ENCODE measurements around the gene SLCO3A1.
"Not testable (repeated sequence)": the region's sequence is repeated elsewhere in the genome, so short reads cannot be mapped to it uniquely, and the experiment has no call there.

Gene SLCO3A1

DNA sequence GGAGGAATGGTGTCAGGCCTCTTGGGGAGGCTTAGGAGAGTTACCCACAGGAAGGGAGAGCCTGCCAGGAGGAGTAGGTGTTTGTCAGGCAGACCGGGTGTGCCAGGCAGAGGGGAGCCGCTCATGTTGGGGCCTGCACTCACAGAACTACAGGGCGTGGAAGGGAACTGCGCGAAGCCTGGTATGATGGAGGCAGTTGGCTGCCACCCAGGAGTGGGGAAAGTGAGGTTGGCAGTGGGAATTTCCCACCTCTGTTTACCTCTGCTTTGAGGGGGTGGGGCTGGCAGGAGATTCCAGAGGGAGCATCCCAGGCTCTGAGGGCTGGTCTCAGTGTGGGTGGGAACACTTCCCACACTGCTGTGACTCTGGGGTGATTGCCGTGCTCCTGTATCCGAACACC is 99.9 kb downstream of the SLCO3A1 start:
- Histone ChIP-seq H3K4me3 (ENCODE audit: low read depth in 1 of 2, low read length in 2 of 2) (no peak overlapping the region), H3K27ac (ENCODE audit: low read length) (no peak overlapping the region), H3K4me1 (ENCODE audit: control insufficient read depth in 1 of 2, insufficient read depth in 2 of 2, low read length in 2 of 2) (peaks cover 0 to under 1% of the 10 kb centered on the region in 2 donors)

DNA sequence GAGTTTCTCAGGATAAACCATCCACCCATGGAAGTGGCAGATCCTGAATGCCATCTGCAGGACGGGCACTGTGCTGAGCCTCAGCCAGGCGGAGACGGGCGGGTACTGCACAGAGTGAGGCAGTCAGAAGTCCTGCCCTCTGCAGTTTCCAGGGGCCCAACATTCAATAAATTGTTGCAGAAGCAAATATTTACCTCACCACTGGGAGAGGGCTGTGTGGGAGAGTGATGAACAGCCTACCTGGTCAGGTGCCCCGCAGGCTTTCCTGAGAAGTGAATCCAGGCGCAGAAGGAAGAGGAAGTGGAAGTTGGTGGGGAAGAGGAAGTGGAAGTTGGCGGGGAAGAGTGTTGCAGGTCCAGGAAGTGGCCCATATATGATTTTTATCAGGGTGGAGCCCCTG is 100.8 kb downstream of the SLCO3A1 start:
- Histone ChIP-seq H3K4me3 (ENCODE audit: low read depth in 1 of 2, low read length in 2 of 2) (no peak overlapping the region), H3K27ac (ENCODE audit: low read length) (no peak overlapping the region), H3K36me3 (ENCODE audit: control insufficient read depth in 1 of 2, insufficient read depth in 2 of 2, low read length in 2 of 2) (no peaks in the 10 kb centered on the region), H3K9me3 (ENCODE audit: control insufficient read depth in 1 of 2, low read length in 2 of 2) (no peaks in the 10 kb centered on the region), H3K27me3 (ENCODE audit: low read depth, low read length) (no peaks in the 10 kb centered on the region), H3K4me1 (ENCODE audit: control insufficient read depth in 1 of 2, insufficient read depth in 2 of 2, low read length in 2 of 2) (no peaks in the 10 kb centered on the region)

More for the DNA sequence above, 99.9 kb downstream of the SLCO3A1 start:
- no peaks in the 10 kb centered on the region for H3K36me3 ChIP-seq (ENCODE audit: control insufficient read depth in 1 of 2, insufficient read depth in 2 of 2, low read length in 2 of 2)
- H3K27me3 ChIP-seq (ENCODE audit: low read depth, low read length): no peaks in the 10 kb centered on the region
- no peaks in the 10 kb centered on the region for H3K9me3 ChIP-seq (ENCODE audit: control insufficient read depth in 1 of 2, low read length in 2 of 2)

DNA sequence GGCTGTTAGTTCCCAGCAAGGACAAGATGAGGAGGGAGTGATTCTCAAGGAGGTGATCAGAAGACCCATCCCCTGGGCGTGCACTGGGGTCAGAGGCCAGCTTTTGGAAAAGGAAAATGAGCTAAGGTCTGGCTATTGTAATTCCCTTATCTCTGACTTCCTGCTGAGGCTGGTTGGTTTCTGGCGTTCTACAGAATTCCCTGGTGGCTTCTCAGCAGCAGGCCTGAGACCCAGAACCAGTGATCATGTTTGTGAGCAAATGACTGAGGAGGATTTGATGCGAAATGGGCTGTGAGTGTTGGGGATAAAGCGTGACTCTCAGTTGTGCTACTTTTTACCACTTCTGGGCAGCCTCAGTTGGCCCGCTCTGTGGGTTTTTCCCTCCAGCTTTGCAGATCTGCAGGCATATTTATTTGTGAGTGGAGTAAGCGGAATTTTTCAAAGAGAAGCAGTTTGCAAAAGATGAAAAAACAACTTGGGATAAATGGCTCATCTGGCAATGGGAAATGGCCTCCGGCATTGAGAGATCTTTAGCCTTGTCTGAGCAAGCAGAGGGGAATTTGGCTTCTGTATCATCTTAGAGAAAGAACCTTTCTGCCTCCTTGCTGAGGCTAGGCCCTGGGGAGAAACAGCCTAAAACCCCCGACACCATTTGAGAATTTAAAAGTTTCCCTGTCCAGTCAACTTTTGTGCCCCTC is 102.7 kb downstream of the SLCO3A1 start:
- Histone ChIP-seq H3K36me3 (ENCODE audit: control insufficient read depth in 1 of 2, insufficient read depth in 2 of 2, low read length in 2 of 2) (no peaks in the 10 kb centered on the region), H3K9me3 (ENCODE audit: control insufficient read depth in 1 of 2, low read length in 2 of 2) (no peaks in the 10 kb centered on the region), H3K27me3 (ENCODE audit: low read depth, low read length) (no peaks in the 10 kb centered on the region), H3K4me1 (ENCODE audit: control insufficient read depth in 1 of 2, insufficient read depth in 2 of 2, low read length in 2 of 2) (no peaks in the 10 kb centered on the region), H3K4me3 (ENCODE audit: low read depth in 1 of 2, low read length in 2 of 2) (no peak overlapping the region), H3K27ac (ENCODE audit: low read length) (no peak overlapping the region)

DNA sequence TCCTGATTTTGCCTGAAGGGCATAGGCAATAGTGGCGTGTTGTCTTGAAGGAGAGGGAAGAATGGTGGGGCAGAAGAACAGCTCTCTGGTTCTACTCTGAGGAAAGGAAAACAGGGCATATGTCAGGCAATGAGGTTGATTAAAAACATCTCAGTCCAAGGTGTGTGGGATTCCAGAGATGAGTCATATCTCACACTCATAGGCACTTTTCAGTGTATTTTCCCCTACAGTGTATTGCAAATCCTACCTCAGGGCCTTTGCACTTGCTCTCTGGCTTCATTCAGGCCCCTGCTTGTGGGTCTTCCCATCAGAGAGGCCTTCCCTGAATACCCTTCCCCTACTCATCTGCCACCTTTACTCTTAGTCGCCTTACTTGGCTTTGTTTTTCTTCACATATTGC is 107.8 kb downstream of the SLCO3A1 start:
- H3K27me3 ChIP-seq (ENCODE audit: low read depth, low read length): no peaks in the 10 kb centered on the region
- no peaks in the 10 kb centered on the region for H3K4me1 ChIP-seq (ENCODE audit: control insufficient read depth in 1 of 2, insufficient read depth in 2 of 2, low read length in 2 of 2)
- no peak overlapping the region for H3K27ac ChIP-seq (ENCODE audit: low read length)
- H3K9me3 ChIP-seq (ENCODE audit: control insufficient read depth in 1 of 2, low read length in 2 of 2): no peaks in the 10 kb centered on the region
- H3K4me3 ChIP-seq (ENCODE audit: low read depth in 1 of 2, low read length in 2 of 2): no peak overlapping the region
- H3K36me3 ChIP-seq (ENCODE audit: control insufficient read depth in 1 of 2, insufficient read depth in 2 of 2, low read length in 2 of 2): no peaks in the 10 kb centered on the region

DNA sequence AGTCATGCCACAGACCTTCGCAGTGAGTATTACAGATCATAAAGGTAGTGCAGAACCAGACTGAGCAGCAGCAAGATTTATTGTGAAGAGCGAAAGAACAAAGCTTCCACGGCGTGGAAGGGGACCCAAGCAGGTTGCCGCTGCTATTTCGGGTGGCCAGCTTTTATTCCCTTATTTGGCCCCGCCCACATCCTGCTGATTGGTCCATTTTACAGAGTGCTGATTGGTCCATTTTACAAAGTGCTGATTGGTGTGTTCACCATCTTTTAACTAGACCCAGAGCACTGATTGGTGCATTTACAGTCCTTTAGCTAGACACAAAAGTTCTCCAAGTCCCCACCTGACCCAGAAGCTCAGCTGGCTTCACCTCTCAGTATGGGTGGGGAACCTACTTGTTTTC is 110.2 kb downstream of the SLCO3A1 start:
- H3K4me1 ChIP-seq (ENCODE audit: control insufficient read depth in 1 of 2, insufficient read depth in 2 of 2, low read length in 2 of 2); H3K27me3 ChIP-seq (ENCODE audit: low read depth, low read length); H3K9me3 ChIP-seq (ENCODE audit: control insufficient read depth in 1 of 2, low read length in 2 of 2); H3K36me3 ChIP-seq (ENCODE audit: control insufficient read depth in 1 of 2, insufficient read depth in 2 of 2, low read length in 2 of 2); H3K4me3 ChIP-seq (ENCODE audit: low read depth in 1 of 2, low read length in 2 of 2); H3K27ac ChIP-seq (ENCODE audit: low read length): not testable (repeated sequence)

DNA sequence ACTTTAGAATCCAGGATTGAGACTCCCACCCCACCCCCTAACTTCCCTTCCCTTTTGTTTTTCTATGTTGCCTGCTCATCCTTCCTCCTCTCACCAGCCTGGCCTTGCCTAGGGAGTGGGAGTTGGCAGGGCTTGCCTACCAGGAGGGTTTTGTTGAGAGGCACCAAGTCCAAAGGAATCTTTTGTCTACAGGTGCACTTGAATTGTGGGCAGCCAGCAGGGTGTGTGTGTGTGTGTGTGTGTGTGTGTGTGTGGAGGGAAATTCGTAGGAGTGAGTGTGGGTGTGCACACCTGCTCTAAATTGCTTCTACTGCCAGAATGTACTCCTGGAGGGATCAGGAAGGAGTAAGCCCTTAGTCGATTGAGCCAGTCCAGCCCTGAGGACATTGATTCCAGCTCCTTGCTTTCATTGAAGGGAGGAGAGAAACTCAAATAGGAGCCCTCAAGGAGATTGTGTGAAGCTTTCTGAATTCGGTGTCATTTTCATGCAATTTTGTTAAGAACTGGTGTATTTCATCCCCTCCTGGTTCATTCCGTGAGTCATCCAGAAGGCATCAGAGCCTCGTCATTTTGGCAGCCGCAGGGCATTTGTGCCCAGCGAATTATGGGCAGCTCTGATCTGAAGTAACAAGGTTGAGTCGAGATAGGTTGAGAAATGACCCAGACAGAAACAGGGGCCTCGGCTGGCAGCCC is 112.1 kb downstream of the SLCO3A1 start:
- no peak overlapping the region for H3K27ac ChIP-seq (ENCODE audit: low read length)
- H3K36me3 ChIP-seq (ENCODE audit: control insufficient read depth in 1 of 2, insufficient read depth in 2 of 2, low read length in 2 of 2): no peaks in the 10 kb centered on the region
- H3K4me3 ChIP-seq (ENCODE audit: low read depth in 1 of 2, low read length in 2 of 2): no peak overlapping the region

DNA sequence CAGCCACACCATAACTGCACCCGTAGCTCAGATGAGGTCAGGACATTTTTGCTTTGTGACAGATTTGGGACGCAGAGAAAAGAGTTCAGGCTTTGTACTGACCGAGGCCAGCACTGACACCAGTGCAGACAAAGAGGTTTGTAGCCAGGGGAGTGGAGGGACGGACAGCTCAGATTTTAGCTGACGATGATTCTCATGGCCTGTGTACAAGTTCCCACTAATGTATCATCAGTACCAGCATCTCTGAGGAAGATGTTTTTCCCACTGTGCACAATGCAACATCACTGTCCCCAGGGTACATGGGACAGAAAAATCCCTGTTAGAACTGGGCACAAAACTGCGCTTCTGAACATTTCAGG is 112.7 kb downstream of the SLCO3A1 start:
- H3K9me3 ChIP-seq (ENCODE audit: control insufficient read depth in 1 of 2, low read length in 2 of 2): no peaks in the 10 kb centered on the region
- H3K27me3 ChIP-seq (ENCODE audit: low read depth, low read length): no peaks in the 10 kb centered on the region
- H3K36me3 ChIP-seq (ENCODE audit: control insufficient read depth in 1 of 2, insufficient read depth in 2 of 2, low read length in 2 of 2): no peaks in the 10 kb centered on the region
- H3K4me3 ChIP-seq (ENCODE audit: low read depth in 1 of 2, low read length in 2 of 2): no peak overlapping the region
- no peaks in the 10 kb centered on the region for H3K4me1 ChIP-seq (ENCODE audit: control insufficient read depth in 1 of 2, insufficient read depth in 2 of 2, low read length in 2 of 2)
- H3K27ac ChIP-seq (ENCODE audit: low read length): no peak overlapping the region

More for the DNA sequence above, 112.1 kb downstream of the SLCO3A1 start:
- Histone ChIP-seq H3K27me3 (ENCODE audit: low read depth, low read length) (no peaks in the 10 kb centered on the region), H3K9me3 (ENCODE audit: control insufficient read depth in 1 of 2, low read length in 2 of 2) (no peaks in the 10 kb centered on the region), H3K4me1 (ENCODE audit: control insufficient read depth in 1 of 2, insufficient read depth in 2 of 2, low read length in 2 of 2) (no peaks in the 10 kb centered on the region)

DNA sequence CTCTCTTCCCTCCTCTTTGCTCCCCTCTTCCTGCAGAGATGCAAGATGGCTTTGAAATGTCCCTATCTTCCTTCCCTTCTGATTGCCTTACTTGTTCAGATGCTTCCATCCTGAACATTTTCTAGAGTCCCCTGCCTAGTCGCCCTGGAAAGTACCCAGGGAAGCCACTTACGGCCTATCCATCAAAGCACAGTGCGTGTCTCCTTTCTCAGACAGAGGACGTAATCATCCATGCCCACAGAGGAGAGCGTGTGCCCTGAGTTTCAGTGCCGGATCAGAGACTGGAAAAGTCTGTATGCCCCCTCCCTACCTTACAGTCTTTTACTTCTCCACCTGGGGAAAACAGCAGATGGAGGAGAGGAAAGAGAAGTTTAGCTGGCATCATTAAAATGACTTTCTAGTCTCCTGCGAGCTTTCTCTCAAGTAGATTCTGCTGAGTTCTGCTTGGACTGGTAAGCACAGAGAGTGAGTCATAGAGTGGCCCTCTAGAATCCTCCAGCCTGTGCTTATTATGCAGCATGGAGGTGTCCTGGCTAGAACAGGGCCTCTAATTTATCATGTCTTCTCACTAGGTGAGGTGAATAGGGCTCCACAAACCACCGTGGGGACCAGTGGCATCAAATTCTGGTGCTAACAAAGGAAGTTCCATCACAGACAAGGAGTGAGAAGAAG is 114.6 kb downstream of the SLCO3A1 start:
- no peak overlapping the region for H3K4me3 ChIP-seq (ENCODE audit: low read depth in 1 of 2, low read length in 2 of 2)
- H3K27ac ChIP-seq (ENCODE audit: low read length): no peak overlapping the region
- H3K36me3 ChIP-seq (ENCODE audit: control insufficient read depth in 1 of 2, insufficient read depth in 2 of 2, low read length in 2 of 2): no peaks in the 10 kb centered on the region
- no peaks in the 10 kb centered on the region for H3K27me3 ChIP-seq (ENCODE audit: low read depth, low read length)
- H3K9me3 ChIP-seq (ENCODE audit: control insufficient read depth in 1 of 2, low read length in 2 of 2): no peaks in the 10 kb centered on the region
- no peaks in the 10 kb centered on the region for H3K4me1 ChIP-seq (ENCODE audit: control insufficient read depth in 1 of 2, insufficient read depth in 2 of 2, low read length in 2 of 2)

DNA sequence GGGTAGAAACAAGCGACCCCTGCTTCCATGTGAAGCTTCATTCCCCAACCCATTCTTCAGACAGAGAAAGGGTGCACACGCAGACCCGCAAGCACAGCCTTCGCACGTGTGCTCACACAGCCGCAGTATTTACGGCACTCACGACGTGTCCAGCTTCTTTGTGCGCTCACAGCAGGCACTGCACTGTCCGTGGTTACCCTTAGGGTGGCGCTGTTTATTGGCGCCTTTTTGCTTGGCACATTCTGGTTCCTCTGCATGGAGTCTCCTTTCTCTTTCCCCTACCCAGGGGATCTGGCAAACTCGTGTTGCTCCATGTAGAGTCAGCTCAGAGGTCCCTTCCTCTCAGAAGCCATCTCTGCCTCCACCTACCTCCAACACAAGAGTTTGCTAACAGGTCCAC is 115.1 kb downstream of the SLCO3A1 start:
- Histone ChIP-seq H3K27me3 (ENCODE audit: low read depth, low read length) (no peaks in the 10 kb centered on the region), H3K4me3 (ENCODE audit: low read depth in 1 of 2, low read length in 2 of 2) (no peak overlapping the region), H3K4me1 (ENCODE audit: control insufficient read depth in 1 of 2, insufficient read depth in 2 of 2, low read length in 2 of 2) (no peaks in the 10 kb centered on the region), H3K9me3 (ENCODE audit: control insufficient read depth in 1 of 2, low read length in 2 of 2) (no peaks in the 10 kb centered on the region), H3K27ac (ENCODE audit: low read length) (no peak overlapping the region), H3K36me3 (ENCODE audit: control insufficient read depth in 1 of 2, insufficient read depth in 2 of 2, low read length in 2 of 2) (no peaks in the 10 kb centered on the region)

DNA sequence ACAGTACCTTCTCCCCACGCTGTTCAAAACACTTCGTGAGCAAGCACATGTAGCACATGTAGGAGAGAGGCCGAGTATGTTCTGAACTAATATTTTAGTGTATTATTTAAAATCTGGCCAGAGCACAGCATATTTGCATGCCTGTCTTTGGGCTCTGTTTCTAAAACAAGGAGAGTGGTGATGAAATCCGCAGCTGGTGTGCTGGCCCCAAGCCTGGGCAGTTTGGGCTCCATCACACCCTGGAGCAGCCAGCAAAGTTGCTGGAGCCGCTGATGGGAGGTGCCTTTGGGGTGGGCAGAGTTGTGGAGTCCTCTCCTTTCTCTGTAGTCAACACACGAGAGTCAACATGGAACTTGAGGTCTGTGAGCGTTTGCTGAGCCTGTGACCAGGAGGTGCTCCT is 116.6 kb downstream of the SLCO3A1 start:
- H3K36me3 ChIP-seq (ENCODE audit: control insufficient read depth in 1 of 2, insufficient read depth in 2 of 2, low read length in 2 of 2): no peaks in the 10 kb centered on the region
- no peaks in the 10 kb centered on the region for H3K9me3 ChIP-seq (ENCODE audit: control insufficient read depth in 1 of 2, low read length in 2 of 2)
- no peaks in the 10 kb centered on the region for H3K4me1 ChIP-seq (ENCODE audit: control insufficient read depth in 1 of 2, insufficient read depth in 2 of 2, low read length in 2 of 2)
- no peak overlapping the region for H3K4me3 ChIP-seq (ENCODE audit: low read depth in 1 of 2, low read length in 2 of 2)
- H3K27ac ChIP-seq (ENCODE audit: low read length): no peak overlapping the region
- H3K27me3 ChIP-seq (ENCODE audit: low read depth, low read length): no peaks in the 10 kb centered on the region

DNA sequence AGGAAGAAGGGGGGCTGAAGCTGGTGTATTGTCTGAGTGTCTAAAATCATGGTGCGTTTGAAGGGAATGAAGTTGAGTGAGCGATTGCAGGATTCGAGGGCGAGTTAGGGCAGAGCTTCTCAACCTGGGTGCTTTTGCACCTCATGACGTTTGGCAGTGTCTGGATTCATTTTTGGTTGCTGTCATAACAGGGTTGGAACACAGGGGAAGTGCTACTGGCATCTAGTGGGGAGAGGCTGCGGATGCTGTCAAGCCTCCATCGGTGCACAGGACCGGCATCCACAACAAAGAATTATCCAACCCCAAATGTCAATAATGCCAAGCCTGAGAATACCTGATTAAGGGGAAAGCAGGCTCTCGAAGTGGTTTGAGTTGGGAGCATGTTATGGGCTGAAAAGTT is 120.0 kb downstream of the SLCO3A1 start:
- Histone ChIP-seq H3K27ac (ENCODE audit: low read length) (no peak overlapping the region), H3K27me3 (ENCODE audit: low read depth, low read length) (no peaks in the 10 kb centered on the region), H3K4me1 (ENCODE audit: control insufficient read depth in 1 of 2, insufficient read depth in 2 of 2, low read length in 2 of 2) (no peaks in the 10 kb centered on the region), H3K9me3 (ENCODE audit: control insufficient read depth in 1 of 2, low read length in 2 of 2) (no peaks in the 10 kb centered on the region), H3K4me3 (ENCODE audit: low read depth in 1 of 2, low read length in 2 of 2) (no peak overlapping the region), H3K36me3 (ENCODE audit: control insufficient read depth in 1 of 2, insufficient read depth in 2 of 2, low read length in 2 of 2) (no peaks in the 10 kb centered on the region)

Measured in muscle layer of duodenum (tissue), 2 donors.